Left cardiac atrium (tissue), 4 donors: Measurements from ENCODE around the gene ELOVL6. TPM values are rescaled to one million over a fixed set of nuclear protein-coding genes. Genes with fewer than 3 reads are reported as not detected.
"Not testable (repeated sequence)": the region's sequence is repeated elsewhere in the genome, so short reads cannot be mapped to it uniquely, and the experiment has no call there.

ENCODE experiments used
- ATAC-seq, 2 donors: fragments of 200-7000 bp; cut with Tn5 transposase; one replicate each; pipeline ENCODE4 v1.9.1; 2020; ENCODE audit warnings: mild to moderate bottlenecking in 2 of 2, moderate library complexity in 2 of 2
- DNase-seq: peaks from one replicate; pipeline ENCODE4 v3.0.0-alpha.2; 2020
- intact Hi-C, 2 donors: fragments of 100-400 bp; cut with DNase I; formaldehyde crosslinking; loops; one replicate each; pipeline versions ENCODE4 v1.14.1 to v1.15.1; 2022 to 2023
- total RNA-seq, 2 donors: library from RNA; stranded (reverse); fragmentation: NEBNext Ultra II Directional; extraction: Animal tissue kit (Norgen Biotek cat#: 25700); gene quantifications; one replicate each; pipeline ENCODE4 v1.2.1, GENCODE V29; 2021
- donor health status: DM: no; HTN: yes; CAD: no.
- donor health status: DM: no; HTN: yes; CAD: no; lungs with severe emphysema.
- donor health status: DM: yes; HTN: yes; CAD: no.
- donor health status: Dilated cardiomyopathy.

Gene ELOVL6
- total RNA-seq, 2 donors from 2014 or later = 7.2 to 14.3 TPM

DNA sequence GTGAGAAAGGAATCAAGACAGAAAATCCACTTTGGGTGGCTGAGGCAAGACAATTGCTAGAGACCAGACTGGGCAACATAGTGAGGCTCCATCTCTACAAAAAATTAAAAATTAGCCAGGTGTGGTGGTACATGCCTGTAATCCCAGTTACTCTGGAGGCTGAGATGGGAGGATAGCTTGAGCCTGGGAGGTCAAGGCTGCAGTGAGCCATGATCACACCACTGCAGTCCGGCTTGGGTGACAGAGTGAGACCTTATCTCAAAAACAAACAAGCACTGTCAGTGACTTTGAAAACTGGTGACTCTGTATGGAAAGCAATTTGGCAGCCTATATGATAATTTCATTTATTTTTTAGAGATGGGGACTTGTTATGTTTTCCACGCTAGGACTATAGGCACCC, 2.3 kb upstream of the ELOVL6 start:
- DNase-seq = no peak
- intact Hi-C loops = no loop called here
- no peak for ATAC-seq

GRCh38 chr4:110198049-110198434, 373 bp downstream of the ELOVL6 start:
- ATAC-seq = peak in 1 of 2 donors; percentile 1
- DNase-seq = no peak
- intact Hi-C loops = loop anchor here in 1 of 2 donors (5.0 kb wide), 1 partner anchor 146 kb away; no protein-coding TSS in a partner anchor

- intact Hi-C loops = loop anchor here in 1 of 2 donors (5.0 kb wide), 1 partner anchor 145 kb away; no protein-coding TSS in a partner anchor
- ATAC-seq (peak; percentile 6 to 30), DNase-seq (peak; percentile 38)
Measured at GRCh38 chr4:110197529-110198042, 829 bp downstream of the ELOVL6 start.

DNA sequence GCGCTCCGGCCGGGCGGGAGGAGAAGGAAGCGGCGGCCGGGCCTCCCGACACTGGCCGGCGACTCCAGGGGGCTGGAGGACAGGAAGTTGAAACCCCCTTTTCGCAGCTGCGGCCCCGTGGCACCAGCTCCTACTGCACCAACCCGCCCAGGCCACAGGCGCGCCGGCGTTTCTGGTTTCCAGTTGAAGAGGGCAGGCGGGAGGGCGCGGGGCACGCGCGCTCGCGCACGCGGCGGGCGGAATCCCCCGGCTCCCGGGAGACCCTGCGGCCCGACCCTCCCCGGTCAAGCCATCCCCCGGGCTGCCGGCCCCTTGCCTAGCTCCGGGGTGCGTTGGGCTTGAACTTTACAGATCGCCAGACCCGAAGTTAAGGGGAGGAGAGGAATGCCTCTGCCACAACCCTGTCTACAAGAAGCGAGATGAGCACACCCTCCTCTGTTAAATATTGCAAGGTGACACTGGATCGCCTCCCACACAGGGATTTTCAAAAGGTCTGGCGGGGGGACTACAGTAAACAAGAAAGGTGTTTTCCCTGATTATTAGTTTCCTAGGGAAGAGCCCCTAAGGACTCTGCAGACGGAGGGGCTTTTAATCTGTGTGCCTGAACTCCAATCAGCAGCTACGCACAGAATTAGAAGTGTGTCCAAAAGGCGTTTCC, 1.4 kb downstream of the ELOVL6 start:
- ATAC-seq (peak; percentile 50 to 60), DNase-seq (no peak)
- intact Hi-C loops = loop anchor here in 1 of 2 donors (5.0 kb wide), 1 partner anchor 145 kb away; no protein-coding TSS in a partner anchor

DNA sequence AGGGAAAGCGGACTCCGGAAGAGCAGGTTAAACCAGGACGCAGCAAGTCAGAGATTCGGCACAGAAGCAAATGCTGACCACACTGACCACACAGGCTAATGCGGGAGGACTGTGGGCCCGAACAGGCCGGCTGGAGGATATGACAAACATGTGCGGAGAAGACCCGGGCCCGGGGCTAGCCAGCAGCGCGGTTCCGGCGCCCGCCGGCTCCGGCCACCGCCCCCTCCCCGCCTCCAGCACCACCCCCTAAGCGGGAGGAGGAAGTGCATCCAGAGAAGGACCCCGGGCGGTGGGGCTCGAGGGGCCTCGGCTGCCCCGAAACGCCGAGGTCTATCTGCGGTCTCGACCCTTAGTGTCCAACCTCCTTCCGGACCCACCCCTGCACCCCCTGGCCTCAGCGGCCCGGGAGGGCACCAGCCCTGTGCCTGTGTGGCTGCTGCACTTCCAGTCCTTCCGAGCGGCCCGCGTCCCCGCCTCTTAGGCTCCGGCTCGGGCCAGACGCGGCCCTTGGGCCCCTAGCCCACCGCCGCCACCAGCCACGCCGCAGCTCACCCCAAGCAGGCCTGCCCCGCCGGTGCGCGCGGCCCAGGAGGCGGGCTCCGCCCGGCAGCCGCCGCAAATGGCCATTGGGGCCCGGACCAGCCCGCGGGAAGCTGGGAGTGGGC, 2.1 kb downstream of the ELOVL6 start:
- ATAC-seq = peak; percentile 74 to 83
- intact Hi-C loops = loop anchor here in 1 of 2 donors (5.0 kb wide), 1 partner anchor 144 kb away; no protein-coding TSS in a partner anchor
- peak; percentile 56 for DNase-seq

DNA sequence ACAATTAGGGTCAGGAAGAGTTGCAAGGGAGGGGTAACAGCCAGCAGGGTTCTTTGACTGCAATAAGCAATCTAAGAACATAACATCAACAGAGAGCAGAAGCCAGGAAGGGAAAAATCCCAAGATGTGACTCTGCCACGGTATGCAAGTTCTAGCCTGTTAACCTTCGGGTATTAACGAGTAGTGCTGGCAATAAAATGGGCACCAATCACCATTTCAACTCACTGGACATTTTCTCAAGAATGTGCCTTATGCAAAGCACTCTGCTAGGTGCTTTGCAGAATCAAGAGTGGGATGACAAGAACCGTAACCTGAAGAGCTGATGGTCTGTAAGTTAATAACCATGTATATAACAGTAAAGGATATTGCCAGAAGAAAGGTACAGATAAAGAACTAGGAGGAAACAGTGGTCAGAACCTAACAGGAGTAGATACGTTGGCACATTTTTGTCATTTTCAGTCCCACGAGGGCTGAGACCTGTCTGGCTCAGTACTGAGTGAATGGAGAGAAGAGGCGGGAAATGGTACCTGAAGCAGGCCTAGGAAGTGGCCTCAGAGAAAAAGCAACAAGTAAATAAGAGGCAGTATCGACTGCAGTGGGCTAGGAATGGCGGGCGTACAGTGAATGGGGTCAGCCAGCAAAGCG, 2.7 kb downstream of the ELOVL6 start:
- ATAC-seq (no peak), DNase-seq (no peak)
- intact Hi-C loops = loop anchor here in 1 of 2 donors (5.0 kb wide), 1 partner anchor 143 kb away; no protein-coding TSS in a partner anchor

GRCh38 chr4:110193822-110194761, 4.3 kb downstream of the ELOVL6 start:
- peak; percentile 76 for DNase-seq
- intact Hi-C loops = no loop called here

DNA sequence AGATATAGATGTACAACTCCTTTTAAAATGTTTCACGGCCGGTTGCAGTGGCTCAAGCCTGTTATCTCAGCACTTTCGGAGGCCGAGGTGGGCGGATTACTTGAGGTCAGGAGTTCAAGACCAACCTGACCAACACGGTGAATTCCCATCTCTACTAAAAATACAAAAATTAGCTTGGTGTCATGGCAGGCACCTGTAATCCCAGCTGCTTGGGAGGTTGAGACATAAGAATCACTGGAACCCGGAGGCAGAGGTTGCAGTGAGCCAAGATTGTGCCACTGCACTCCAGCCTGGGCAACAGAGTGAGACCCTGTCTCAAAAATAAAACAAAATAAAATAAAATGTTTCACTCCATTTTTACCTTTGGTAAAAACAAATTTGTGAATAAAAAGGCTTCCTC, 5.1 kb downstream of the ELOVL6 start:
- not testable (repeated sequence) for ATAC-seq

More at GRCh38 chr4:110193822-110194761, 4.3 kb downstream of the ELOVL6 start:
- ATAC-seq = peak; percentile 35 to 55

DNA sequence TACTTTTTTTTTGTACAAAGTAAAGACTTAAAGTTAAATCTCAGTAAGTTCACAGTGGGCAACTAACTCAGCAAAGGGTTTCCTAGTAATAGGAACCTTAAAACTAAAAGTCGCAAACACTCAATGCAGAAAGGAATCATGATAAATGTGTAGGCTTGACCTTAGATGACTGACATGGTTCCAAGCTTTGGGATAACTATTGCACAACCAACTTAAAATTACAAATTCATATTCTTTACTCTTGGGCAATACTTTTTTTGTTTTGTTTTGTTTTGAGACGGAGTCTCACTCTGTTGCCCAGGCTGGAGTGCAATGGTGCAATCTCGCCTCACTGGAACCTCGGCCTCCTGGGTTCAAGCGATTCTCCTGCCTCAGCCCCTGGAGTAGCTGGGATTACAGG, 8.2 kb downstream of the ELOVL6 start:
- DNase-seq (no peak), ATAC-seq (no peak)
- intact Hi-C loops = no loop called here

More for the DNA sequence above, 5.1 kb downstream of the ELOVL6 start:
- DNase-seq, intact Hi-C loops: not testable (repeated sequence)

DNA sequence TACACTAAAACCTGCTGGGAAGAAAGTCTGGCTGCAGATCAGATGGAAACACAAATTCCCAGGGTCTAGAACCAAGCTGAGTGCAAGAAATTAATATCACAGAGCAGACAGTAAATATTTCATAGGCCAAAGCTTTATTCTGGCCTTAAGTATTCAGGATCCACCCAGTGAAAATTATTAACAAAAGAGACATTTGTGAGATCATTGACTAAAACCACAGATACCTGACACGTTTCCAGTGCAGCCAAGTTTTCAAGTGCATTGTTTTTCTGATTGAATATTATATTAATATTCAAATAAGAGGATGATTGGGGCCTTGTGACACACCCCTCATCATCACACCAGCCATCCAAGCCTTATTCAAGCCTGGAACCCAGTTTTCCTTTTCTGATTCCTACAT, 10.3 kb downstream of the ELOVL6 start:
- no peak for ATAC-seq
- DNase-seq = no peak
- intact Hi-C loops = no loop called here

DNA sequence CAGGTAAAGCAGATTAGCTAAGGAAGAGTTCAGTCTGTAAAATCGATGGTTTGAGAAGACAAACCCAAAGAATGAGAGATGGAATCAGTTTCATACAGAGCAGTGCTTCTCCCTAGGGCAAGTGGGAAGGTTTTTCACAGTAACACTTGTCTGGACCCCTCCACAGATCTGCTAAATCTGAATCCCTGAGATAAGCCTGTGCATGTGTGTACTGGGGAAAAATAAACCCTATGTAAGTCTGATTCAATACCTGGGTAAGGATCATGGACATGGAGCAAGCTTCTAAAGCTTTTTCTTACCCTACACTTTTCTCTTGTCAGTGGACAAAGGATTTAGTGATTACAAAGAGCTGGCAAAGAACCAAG, 13.6 kb downstream of the ELOVL6 start:
- DNase-seq = no peak
- no peak for ATAC-seq
- intact Hi-C loops = no loop called here

GRCh38 chr4:110184140-110184790, 14.2 kb downstream of the ELOVL6 start:
- no peak for ATAC-seq
- DNase-seq = no peak
- intact Hi-C loops = no loop called here

- intact Hi-C loops = no loop called here
- DNase-seq (no peak), ATAC-seq (no peak)
Measured at GRCh38 chr4:110183643-110184042, 14.8 kb downstream of the ELOVL6 start.

GRCh38 chr4:110183058-110183457, 15.4 kb downstream of the ELOVL6 start:
- no peak for ATAC-seq
- no peak for DNase-seq
- intact Hi-C loops = no loop called here

DNA sequence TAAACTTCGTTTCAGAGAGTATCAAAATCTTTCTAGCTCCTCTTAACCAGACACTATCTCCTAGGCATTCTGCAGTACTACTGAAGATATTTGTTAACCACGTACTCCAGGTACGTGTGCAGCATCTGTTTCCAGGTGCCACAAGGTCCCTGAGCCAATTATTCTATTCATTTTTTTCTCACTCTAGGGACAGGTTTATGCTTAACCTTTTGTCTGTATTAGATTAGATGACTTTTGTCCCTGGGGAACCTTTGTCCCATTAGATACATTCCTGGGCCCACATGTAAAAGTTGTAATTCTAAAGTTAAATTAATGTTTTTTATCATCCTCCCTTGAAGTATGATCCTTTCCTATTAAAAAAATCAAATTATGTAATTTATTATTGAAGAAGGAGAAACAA, 16.5 kb downstream of the ELOVL6 start:
- ATAC-seq (no peak), DNase-seq (no peak)
- intact Hi-C loops = no loop called here

DNA sequence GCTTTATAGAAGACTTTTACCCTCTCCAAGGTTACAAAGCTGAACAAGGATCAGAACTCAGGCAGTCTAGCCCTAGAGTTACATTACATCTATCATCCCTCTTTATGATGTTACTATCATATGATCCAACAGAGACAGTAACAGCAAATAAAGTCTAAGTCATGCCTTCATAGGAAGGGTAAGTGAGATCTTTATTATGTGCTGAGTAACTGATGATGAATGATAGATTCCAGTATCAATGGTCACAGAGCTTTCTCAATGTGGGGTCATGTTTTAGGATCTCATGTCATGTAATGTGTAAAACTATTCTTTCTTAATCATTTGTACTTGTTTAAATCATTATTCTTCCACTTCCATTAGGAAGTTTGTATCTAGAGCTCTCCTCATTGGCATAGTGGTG, 22.8 kb downstream of the ELOVL6 start:
- DNase-seq (no peak), ATAC-seq (no peak)
- intact Hi-C loops = no loop called here

- ATAC-seq = no peak
- intact Hi-C loops = no loop called here
- DNase-seq = no peak
Measured at GRCh38 chr4:110172972-110173371, 25.4 kb downstream of the ELOVL6 start.

GRCh38 chr4:110171971-110172370, 26.4 kb downstream of the ELOVL6 start:
- intact Hi-C loops = no loop called here
- ATAC-seq (no peak), DNase-seq (no peak)
